Activated CD4-positive, alpha-beta T cell treated with anti-CD3 and anti-CD28 coated beads, Interleukin-2, amount 10 ng/mL, durations not matched to agents 7 days and 5 days (primary cell): ENCODE measurements around the gene STYXL2. TPM values are rescaled to one million over a fixed set of nuclear protein-coding genes. Genes with fewer than 3 reads are reported as not detected.

ENCODE experiments used
- CTCF ChIA-PET: fragments of 350-600 bp; sonication (Branson Sonifier 250); formaldehyde crosslinking; loops from one replicate; lab custom pipeline; 2021; ENCODE audit warnings: antibody characterized with exemption; lab: Charles Lee
- POLR2A ChIA-PET: fragments of 350-600 bp; sonication (Branson Sonifier 250); formaldehyde crosslinking; loops from one replicate; lab custom pipeline; 2021; ENCODE audit warnings: antibody characterized with exemption; lab: Charles Lee
- DNase-seq: peaks from one replicate; pipeline ENCODE4 v3.0.0-alpha.2; 2020
- H3K27ac Mint-ChIP-seq: one replicate; pipeline ENCODE4 v1.8.0; 2021; ENCODE audit warnings: mild to moderate bottlenecking, moderate library complexity, mixed read lengths
- H3K27me3 Mint-ChIP-seq: one replicate; pipeline ENCODE4 v1.8.0; 2021; ENCODE audit warnings: mixed read lengths
- H3K36me3 Mint-ChIP-seq: one replicate; pipeline ENCODE4 v1.8.0; 2021; ENCODE audit warnings: low read depth, mixed read lengths
- H3K4me1 Mint-ChIP-seq: one replicate; pipeline ENCODE4 v1.8.0; 2021; ENCODE audit warnings: mixed read lengths
- H3K4me3 Mint-ChIP-seq: one replicate; pipeline ENCODE4 v1.8.0; 2021; ENCODE audit warnings: mild to moderate bottlenecking, moderate library complexity, mixed read lengths
- H3K9me3 Mint-ChIP-seq: one replicate; pipeline ENCODE4 v1.8.0; 2021; ENCODE audit warnings: mixed read lengths
- total RNA-seq, 2 experiments: library from RNA; stranded (reverse); gene quantifications; one replicate each; pipeline ENCODE4 v1.2.3, GENCODE V29; 2021

Gene STYXL2
- not detected for total RNA-seq

GRCh38 chr1:167093846-167094516 is at the start of gene STYXL2:
Gene STYXL2 (plus strand): TSS chr1:167094075. CDS start chr1:167094850, 775 bp downstream.
- POLR2A ChIA-PET = no interaction called here

GRCh38 chr1:167051907-167052306 is 42.0 kb upstream of the STYXL2 start:
- peaks cover 8% of the 10 kb centered on the region for H3K4me1 Mint-ChIP-seq
- no peaks in the 10 kb centered on the region for H3K9me3 Mint-ChIP-seq
- peaks cover 5% of the 10 kb centered on the region for H3K27me3 Mint-ChIP-seq
- ChIA-PET CTCF (interaction anchor here (1.3 to 16.1 kb wide), 2 partner anchors 139 to 168 kb away, joined by 3 to 278 read pairs; no protein-coding TSS in a partner anchor), POLR2A (no interaction called here)
- H3K27ac Mint-ChIP-seq = no peak overlapping the region
- no peaks in the 10 kb centered on the region for H3K36me3 Mint-ChIP-seq
- DNase-seq = no peak
- H3K4me3 Mint-ChIP-seq = no peak overlapping the region

More at GRCh38 chr1:167093846-167094516, at the start of gene STYXL2:
- Mint-ChIP-seq H3K4me3 (no peak within 1 kb of the TSS), H3K4me1 (peaks cover 26% of the 10 kb centered on the region), H3K27ac (no peak within 1 kb of the TSS), H3K27me3 (no peaks in the 10 kb centered on the region), H3K36me3 (peaks cover 10% of the 10 kb centered on the region), H3K9me3 (peaks cover 5% of the 10 kb centered on the region)
- DNase-seq = no peak
- CTCF ChIA-PET = interaction anchor here (0.8 to 1.1 kb wide), 2 partner anchors 27 to 126 kb away, joined by 3 read pairs; no protein-coding TSS in a partner anchor

- CTCF ChIA-PET = interaction anchor here (1.3 to 16.1 kb wide), 2 partner anchors 140 to 168 kb away, joined by 3 to 278 read pairs; no protein-coding TSS in a partner anchor
- Mint-ChIP-seq H3K9me3 (no peaks in the 10 kb centered on the region), H3K4me3 (no peak overlapping the region), H3K36me3 (no peaks in the 10 kb centered on the region), H3K27ac (no peak overlapping the region), H3K4me1 (peaks cover 8% of the 10 kb centered on the region), H3K27me3 (peaks cover 1% of the 10 kb centered on the region)
- POLR2A ChIA-PET = no interaction called here
- DNase-seq = no peak
Measured at GRCh38 chr1:167052389-167052788, 41.5 kb upstream of the STYXL2 start.

GRCh38 chr1:167054531-167054930 is 39.3 kb upstream of the STYXL2 start:
- no peaks in the 10 kb centered on the region for H3K9me3 Mint-ChIP-seq
- DNase-seq = no peak
- no peaks in the 10 kb centered on the region for H3K36me3 Mint-ChIP-seq
- H3K4me1 Mint-ChIP-seq = peaks cover 18% of the 10 kb centered on the region
- ChIA-PET CTCF (interaction anchor here (1.0 to 16.1 kb wide), 4 partner anchors 10 to 149 kb away, joined by 3 to 278 read pairs (median 6); no protein-coding TSS in a partner anchor), POLR2A (no interaction called here)
- no peaks in the 10 kb centered on the region for H3K27me3 Mint-ChIP-seq
- H3K4me3 Mint-ChIP-seq = no peak overlapping the region
- no peak overlapping the region for H3K27ac Mint-ChIP-seq

GRCh38 chr1:167054946-167055630 is 38.8 kb upstream of the STYXL2 start:
- peaks cover 20% of the 10 kb centered on the region for H3K4me1 Mint-ChIP-seq
- no peaks in the 10 kb centered on the region for H3K9me3 Mint-ChIP-seq
- DNase-seq = no peak
- H3K27ac Mint-ChIP-seq = no peak overlapping the region
- ChIA-PET POLR2A (no interaction called here), CTCF (interaction anchor here (1.1 to 16.1 kb wide), 3 partner anchors 10 to 142 kb away, joined by 5 to 278 read pairs (median 8); no protein-coding TSS in a partner anchor)
- no peaks in the 10 kb centered on the region for H3K36me3 Mint-ChIP-seq
- no peaks in the 10 kb centered on the region for H3K27me3 Mint-ChIP-seq
- no peak overlapping the region for H3K4me3 Mint-ChIP-seq

GRCh38 chr1:167056529-167057231 is 37.2 kb upstream of the STYXL2 start:
- DNase-seq = no peak
- no peak overlapping the region for H3K27ac Mint-ChIP-seq
- no peaks in the 10 kb centered on the region for H3K27me3 Mint-ChIP-seq
- CTCF ChIA-PET = interaction anchor here (0.6 to 16.1 kb wide), 9 partner anchors 9 to 173 kb away, joined by 3 to 278 read pairs (median 5); no protein-coding TSS in a partner anchor
- no peak overlapping the region for H3K4me3 Mint-ChIP-seq
- peaks cover 20% of the 10 kb centered on the region for H3K4me1 Mint-ChIP-seq
- H3K9me3 Mint-ChIP-seq = no peaks in the 10 kb centered on the region
- no peaks in the 10 kb centered on the region for H3K36me3 Mint-ChIP-seq
- POLR2A ChIA-PET = interaction anchor here (1.7 kb wide), 1 partner anchor 147 kb away, joined by 9 read pairs; no protein-coding TSS in a partner anchor

GRCh38 chr1:167057241-167057688 is 36.6 kb upstream of the STYXL2 start:
- POLR2A ChIA-PET = interaction anchor here (1.7 kb wide), 1 partner anchor 147 kb away, joined by 9 read pairs; no protein-coding TSS in a partner anchor
- peak; percentile 55 for DNase-seq
- CTCF ChIA-PET = interaction anchor here (0.6 to 16.1 kb wide), 9 partner anchors 9 to 173 kb away, joined by 3 to 278 read pairs (median 8); no protein-coding TSS in a partner anchor

GRCh38 chr1:167059045-167059808 is 34.6 kb upstream of the STYXL2 start:
- H3K27me3 Mint-ChIP-seq = no peaks in the 10 kb centered on the region
- H3K4me1 Mint-ChIP-seq = peaks cover 20% of the 10 kb centered on the region
- no peaks in the 10 kb centered on the region for H3K36me3 Mint-ChIP-seq
- H3K4me3 Mint-ChIP-seq = no peak overlapping the region
- ChIA-PET CTCF (interaction anchor here (0.6 to 16.1 kb wide), 42 partner anchors 9 to 1131 kb away, joined by 3 to 278 read pairs (median 4); partner anchors contain the start of genes GPA33 and TADA1), POLR2A (interaction anchor here (0.6 kb wide), 1 partner anchor 188 kb away, joined by 3 read pairs; no protein-coding TSS in a partner anchor)
- H3K9me3 Mint-ChIP-seq = no peaks in the 10 kb centered on the region
- H3K27ac Mint-ChIP-seq = peak overlapping the region; percentile 4
- DNase-seq = peak; percentile 73

More at GRCh38 chr1:167057241-167057688, 36.6 kb upstream of the STYXL2 start:
- Mint-ChIP-seq H3K4me1 (peaks cover 20% of the 10 kb centered on the region), H3K9me3 (no peaks in the 10 kb centered on the region), H3K4me3 (no peak overlapping the region), H3K27ac (no peak overlapping the region), H3K36me3 (no peaks in the 10 kb centered on the region), H3K27me3 (no peaks in the 10 kb centered on the region)

GRCh38 chr1:167059809-167060107 is 34.1 kb upstream of the STYXL2 start:
- no peaks in the 10 kb centered on the region for H3K9me3 Mint-ChIP-seq
- no peak overlapping the region for H3K4me3 Mint-ChIP-seq
- H3K4me1 Mint-ChIP-seq = peaks cover 20% of the 10 kb centered on the region
- H3K36me3 Mint-ChIP-seq = no peaks in the 10 kb centered on the region
- CTCF ChIA-PET = interaction anchor here (0.6 to 16.1 kb wide), 31 partner anchors 9 to 570 kb away, joined by 3 to 278 read pairs (median 5); partner anchors contain the start of genes GPA33 and TADA1
- no peak overlapping the region for H3K27ac Mint-ChIP-seq
- DNase-seq = no peak
- no peaks in the 10 kb centered on the region for H3K27me3 Mint-ChIP-seq
- POLR2A ChIA-PET = no interaction called here

- H3K36me3 Mint-ChIP-seq = no peaks in the 10 kb centered on the region
- H3K4me3 Mint-ChIP-seq = no peak overlapping the region
- H3K27me3 Mint-ChIP-seq = no peaks in the 10 kb centered on the region
- ChIA-PET POLR2A (no interaction called here), CTCF (interaction anchor here (0.5 to 16.1 kb wide), 24 partner anchors 10 to 570 kb away, joined by 3 to 278 read pairs (median 4); partner anchors contain the start of gene TADA1)
- H3K4me1 Mint-ChIP-seq = peaks cover 15% of the 10 kb centered on the region
- DNase-seq = no peak
- no peak overlapping the region for H3K27ac Mint-ChIP-seq
- no peaks in the 10 kb centered on the region for H3K9me3 Mint-ChIP-seq
Measured at GRCh38 chr1:167060141-167061072, 33.5 kb upstream of the STYXL2 start.

- H3K9me3 Mint-ChIP-seq = no peaks in the 10 kb centered on the region
- ChIA-PET CTCF (interaction anchor here (0.5 to 16.1 kb wide), 7 partner anchors 11 to 177 kb away, joined by 3 to 278 read pairs (median 6); no protein-coding TSS in a partner anchor), POLR2A (no interaction called here)
- no peaks in the 10 kb centered on the region for H3K27me3 Mint-ChIP-seq
- H3K36me3 Mint-ChIP-seq = no peaks in the 10 kb centered on the region
- H3K4me3 Mint-ChIP-seq = no peak overlapping the region
- DNase-seq = no peak
- peaks cover 12% of the 10 kb centered on the region for H3K4me1 Mint-ChIP-seq
- H3K27ac Mint-ChIP-seq = no peak overlapping the region
Measured at GRCh38 chr1:167061073-167061464, 32.8 kb upstream of the STYXL2 start.
